CD14-positive monocyte (primary cell): Measurements from ENCODE around the gene KANSL1L. TPM values are rescaled to one million over a fixed set of nuclear protein-coding genes. Genes with fewer than 3 reads are reported as not detected.

ENCODE experiments used
- DNase-seq, 3 donors: peaks; one replicate each; pipeline ENCODE4 v3.0.0-alpha.2; 2011 to 2022
- H2AFZ ChIP-seq: 2 replicates; pipeline ENCODE4 v1.6.0; 2012; ENCODE audit warnings: mild to moderate bottlenecking, low read depth, low read length, inconsistent platforms; ENCODE audit not compliant: insufficient read depth, poor library complexity, severe bottlenecking
- H3K27ac ChIP-seq, 2 donors: 1 replicate in 1 of 2; 2 replicates in 1 of 2; pipeline ENCODE4 v1.5.1; 2012 to 2013; ENCODE audit warnings: low read length in 2 of 2, control low read depth in 1 of 2, inconsistent platforms in 1 of 2, low read depth in 1 of 2, mild to moderate bottlenecking in 1 of 2
- H3K27me3 ChIP-seq, 2 donors: one replicate each; pipeline versions ENCODE4 v1.6.0 to v1.6.1; 2011 to 2013; ENCODE audit warnings: low read length in 2 of 2; ENCODE audit not compliant: control insufficient read depth in 2 of 2, insufficient read depth in 2 of 2
- H3K36me3 ChIP-seq, 2 donors: replicated peaks in 1 of 2; 1 replicate in 1 of 2; 2 replicates in 1 of 2; pipeline versions ENCODE4 v1.5.1 to v1.6.1; 2012 to 2013; ENCODE audit warnings: low read length in 2 of 2, control low read depth in 1 of 2, inconsistent platforms in 1 of 2, mild to moderate bottlenecking in 1 of 2; ENCODE audit not compliant: insufficient read depth in 2 of 2, control insufficient read depth in 1 of 2
- H3K4me1 ChIP-seq, 2 donors: 1 replicate in 1 of 2; 2 replicates in 1 of 2; pipeline versions ENCODE4 v1.5.1 to v1.6.1; 2012 to 2013; ENCODE audit warnings: low read length in 2 of 2, control low read depth in 1 of 2, inconsistent platforms in 1 of 2, mild to moderate bottlenecking in 1 of 2, moderate library complexity in 1 of 2; ENCODE audit not compliant: insufficient read depth in 2 of 2, control insufficient read depth in 1 of 2
- H3K4me2 ChIP-seq: replicated peaks from 2 replicates; pipeline ENCODE3; 2012; ENCODE audit warnings: low read length, moderate library complexity, mild to moderate bottlenecking; ENCODE audit not compliant: poor library complexity, severe bottlenecking; ENCODE audit errors: extremely low read depth
- H3K4me3 ChIP-seq, 3 experiments: fragments of 200-600 bp in 1 of 3; sonication (generic) in 1 of 3; replicated peaks in 1 of 3; 1 replicate in 2 of 3; 2 replicates in 1 of 3; pipeline ENCODE4 v1.5.1; 2011 to 2013; ENCODE audit warnings: low read length in 3 of 3, mild to moderate bottlenecking in 3 of 3, control low read depth in 2 of 3, low read depth in 2 of 3, inconsistent platforms in 1 of 3, moderate library complexity in 1 of 3
- H3K79me2 ChIP-seq: 2 replicates; pipeline ENCODE4 v1.6.0; 2012; ENCODE audit warnings: mild to moderate bottlenecking, control low read depth, inconsistent platforms, low read length, moderate library complexity; ENCODE audit not compliant: insufficient read depth
- H3K9ac ChIP-seq: 2 replicates; pipeline ENCODE4 v1.6.0; 2017; ENCODE audit warnings: low read length, mild to moderate bottlenecking; ENCODE audit not compliant: insufficient read depth, poor library complexity, severe bottlenecking
- H3K9me3 ChIP-seq, 2 donors: replicated peaks in 1 of 2; 1 replicate in 1 of 2; 2 replicates in 1 of 2; pipeline versions ENCODE4 v1.5.1 to v1.6.1; 2012 to 2013; ENCODE audit warnings: low read length in 2 of 2, control low read depth in 1 of 2; ENCODE audit not compliant: control insufficient read depth in 1 of 2, insufficient read depth in 1 of 2
- H4K20me1 ChIP-seq: 2 replicates; pipeline ENCODE4 v1.6.0; 2012; ENCODE audit warnings: mild to moderate bottlenecking, low read length, control low read depth, moderate library complexity; ENCODE audit not compliant: insufficient read depth
- H3K27ac Mint-ChIP-seq, 7 donors: one replicate each; pipeline ENCODE4 v1.8.0; 2020; ENCODE audit warnings: mild to moderate bottlenecking in 7 of 7, mixed read lengths in 7 of 7, moderate library complexity in 6 of 7, inconsistent platforms in 2 of 7
- H3K27me3 Mint-ChIP-seq, 3 donors: one replicate each; pipeline ENCODE4 v1.8.0; 2021 to 2022; ENCODE audit warnings: low read depth in 3 of 3, mild to moderate bottlenecking in 3 of 3, mixed read lengths in 3 of 3, moderate library complexity in 3 of 3, inconsistent platforms in 1 of 3
- H3K36me3 Mint-ChIP-seq, 2 donors: one replicate each; pipeline ENCODE4 v1.8.0; 2020; ENCODE audit warnings: mixed read lengths in 2 of 2, inconsistent platforms in 1 of 2, mild to moderate bottlenecking in 1 of 2
- H3K4me1 Mint-ChIP-seq: one replicate; pipeline ENCODE4 v1.8.0; 2020; ENCODE audit warnings: mild to moderate bottlenecking, mixed read lengths
- H3K4me3 Mint-ChIP-seq, 2 donors: one replicate each; pipeline ENCODE4 v1.8.0; 2020; ENCODE audit warnings: mild to moderate bottlenecking in 2 of 2, mixed read lengths in 2 of 2, moderate library complexity in 1 of 2
- H3K9me3 Mint-ChIP-seq, 7 donors: one replicate each; pipeline ENCODE4 v1.8.0; 2020 to 2022; ENCODE audit warnings: mixed read lengths in 7 of 7, mild to moderate bottlenecking in 6 of 7, moderate library complexity in 6 of 7, inconsistent platforms in 2 of 7
- WGBS: methylation state at CpG from one replicate; pipeline ENCODE4 v1.1.5; 2013; ENCODE audit warnings: missing lambda C conversion rate; ENCODE audit not compliant: insufficient coverage; 5-methylcytosine and 5-hydroxymethylcytosine counted together
- intact Hi-C, 2 donors: fragments of 100-400 bp; cut with micrococcal nuclease; formaldehyde crosslinking; loops; one replicate each; pipeline versions ENCODE4 v1.15.0 to v1.15.1; 2023
- polyA plus RNA-seq, 3 donors: library from polyadenylated mRNA; depleted of rRNA in 1 of 3; unstranded in 2 of 3; stranded (reverse) in 1 of 3; fragments of 300-500 nt in 2 of 3; fragments of >200 nt in 1 of 3; fragmentation: Illumina TruSeq in 2 of 3; gene quantifications; 1 replicate in 2 of 3; 2 replicates in 1 of 3; pipeline ENCODE4 v1.2.3, GENCODE V29; 2012 to 2021
- TF ChIP-seq, protein P1 (sequence below): fragments of 200-600 bp; IDR thresholded peaks from one replicate; pipeline ENCODE4 v1.8.0; 2022; ENCODE audit warnings: antibody characterized with exemption, mild to moderate bottlenecking

KANSL1L gene
- polyA plus RNA-seq, 3 donors: 1.00 to 11.6 (median 1.3) TPM

DNA sequence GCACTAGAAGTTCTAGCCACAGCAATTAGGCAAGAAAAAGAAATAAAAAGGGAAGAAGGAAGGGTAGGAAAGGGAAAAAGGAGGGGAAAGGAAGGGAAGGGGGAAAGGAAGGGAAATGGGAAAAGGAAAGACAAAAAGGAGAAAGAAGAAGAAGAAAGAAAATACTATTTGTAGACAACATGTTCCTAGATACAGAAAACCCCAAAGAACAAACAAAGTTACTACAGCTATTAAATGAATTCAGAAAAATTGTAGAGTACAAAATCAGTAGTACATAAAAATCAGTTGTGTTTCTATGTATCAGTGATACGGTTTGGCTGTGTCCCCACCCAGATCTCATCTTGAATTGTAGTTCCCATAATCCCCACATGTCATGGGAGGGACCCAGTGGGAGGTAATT, 116.5 kb downstream of the KANSL1L start:
- Mint-ChIP-seq H3K4me3 (no peak overlapping the region), H3K27ac (no peak overlapping the region), H3K4me1 (no peaks in the 10 kb centered on the region), H3K9me3 (peaks cover 20 to 45% (median 32%) of the 10 kb centered on the region in 7 donors), H3K27me3 (peaks cover 0 to 1% (median 0%) of the 10 kb centered on the region in 3 donors), H3K36me3 (peaks cover 19 to 40% of the 10 kb centered on the region in 2 donors)
- Histone ChIP-seq H3K9me3 (peaks cover 11 to 18% of the 10 kb centered on the region in 2 donors), H3K9ac (no peak overlapping the region), H3K79me2 (no peaks in the 10 kb centered on the region), H3K27ac (no peak overlapping the region), H3K4me3 (no peak overlapping the region), H2AFZ (no peak overlapping the region), H3K36me3 (no peaks in the 10 kb centered on the region), H3K4me2 (no peak overlapping the region), H3K4me1 (no peaks in the 10 kb centered on the region), H3K27me3 (no peaks in the 10 kb centered on the region), H4K20me1 (no peaks in the 10 kb centered on the region)
- no CpG with 5 or more reads among the region's 1 CpG for WGBS
- DNase-seq: no peak
- TF ChIP-seq, protein P1, sequence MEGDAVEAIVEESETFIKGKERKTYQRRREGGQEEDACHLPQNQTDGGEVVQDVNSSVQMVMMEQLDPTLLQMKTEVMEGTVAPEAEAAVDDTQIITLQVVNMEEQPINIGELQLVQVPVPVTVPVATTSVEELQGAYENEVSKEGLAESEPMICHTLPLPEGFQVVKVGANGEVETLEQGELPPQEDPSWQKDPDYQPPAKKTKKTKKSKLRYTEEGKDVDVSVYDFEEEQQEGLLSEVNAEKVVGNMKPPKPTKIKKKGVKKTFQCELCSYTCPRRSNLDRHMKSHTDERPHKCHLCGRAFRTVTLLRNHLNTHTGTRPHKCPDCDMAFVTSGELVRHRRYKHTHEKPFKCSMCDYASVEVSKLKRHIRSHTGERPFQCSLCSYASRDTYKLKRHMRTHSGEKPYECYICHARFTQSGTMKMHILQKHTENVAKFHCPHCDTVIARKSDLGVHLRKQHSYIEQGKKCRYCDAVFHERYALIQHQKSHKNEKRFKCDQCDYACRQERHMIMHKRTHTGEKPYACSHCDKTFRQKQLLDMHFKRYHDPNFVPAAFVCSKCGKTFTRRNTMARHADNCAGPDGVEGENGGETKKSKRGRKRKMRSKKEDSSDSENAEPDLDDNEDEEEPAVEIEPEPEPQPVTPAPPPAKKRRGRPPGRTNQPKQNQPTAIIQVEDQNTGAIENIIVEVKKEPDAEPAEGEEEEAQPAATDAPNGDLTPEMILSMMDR: no peak
- intact Hi-C loops: no loop called here

DNA sequence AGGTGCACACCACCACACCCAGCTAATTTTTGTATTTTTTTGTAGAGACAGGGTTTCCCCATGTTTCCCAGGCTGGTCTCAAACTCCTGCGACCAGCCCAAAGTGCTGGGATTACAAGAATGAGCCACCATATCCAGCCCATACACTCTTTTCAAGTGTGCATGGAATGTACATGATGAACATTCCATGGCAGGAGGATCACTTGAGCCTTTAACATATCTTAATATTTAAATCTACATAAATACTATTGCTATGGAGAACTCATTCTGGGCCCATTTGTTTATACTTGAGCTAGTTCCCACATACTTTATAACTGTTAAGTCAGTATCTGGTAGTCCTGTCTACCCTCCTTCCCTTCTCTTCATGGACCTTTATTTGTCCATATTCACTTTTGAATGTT, 120.3 kb downstream of the KANSL1L start:
- peaks cover 6 to 22% (median 14%) of the 10 kb centered on the region in 7 donors for H3K9me3 Mint-ChIP-seq
- Histone ChIP-seq H3K9ac (no peak overlapping the region), H3K4me2 (no peak overlapping the region), H3K27me3 (no peaks in the 10 kb centered on the region), H4K20me1 (no peaks in the 10 kb centered on the region), H3K9me3 (peaks cover 11 to 12% of the 10 kb centered on the region in 2 donors), H3K79me2 (no peaks in the 10 kb centered on the region), H3K4me3 (no peak overlapping the region), H2AFZ (no peak overlapping the region), H3K27ac (no peak overlapping the region), H3K36me3 (peaks cover 0 to 6% of the 10 kb centered on the region in 2 donors), H3K4me1 (peaks cover 5 to 10% of the 10 kb centered on the region in 2 donors)
- intact Hi-C loops: no loop called here
- H3K4me3 Mint-ChIP-seq: no peak overlapping the region
- WGBS: no CpG with 5 or more reads among the region's 1 CpG
- no peak overlapping the region for H3K27ac Mint-ChIP-seq
- TF ChIP-seq, protein P1: no peak
- DNase-seq: no peak
- peaks cover 16 to 34% of the 10 kb centered on the region in 2 donors for H3K36me3 Mint-ChIP-seq
- peaks cover 9% of the 10 kb centered on the region for H3K4me1 Mint-ChIP-seq
- H3K27me3 Mint-ChIP-seq: peaks cover 0 to 1% (median 0%) of the 10 kb centered on the region in 3 donors
